SU-DHL-6 (cell line): ENCODE data around the gene SLC6A3.

ENCODE experiments used
- EZH2phosphoT487 ChIP-seq: fragments of 200-600 bp; sonication (generic), shearing (Covaris generic); conservative IDR thresholded peaks from 2 replicates; pipeline ENCODE4 v1.6.1; 2018; ENCODE audit warnings: mild to moderate bottlenecking, antibody characterized with exemption, low read length, moderate library complexity, mixed read lengths
- TF ChIP-seq, protein P1 (sequence below): fragments of 200-600 bp; sonication (generic); IDR thresholded peaks from one replicate; pipeline ENCODE4 v1.5.1; 2017; ENCODE audit warnings: antibody characterized with exemption, mild to moderate bottlenecking, low read length, moderate library complexity; ENCODE audit not compliant: insufficient read depth, poor library complexity, severe bottlenecking

DNA sequence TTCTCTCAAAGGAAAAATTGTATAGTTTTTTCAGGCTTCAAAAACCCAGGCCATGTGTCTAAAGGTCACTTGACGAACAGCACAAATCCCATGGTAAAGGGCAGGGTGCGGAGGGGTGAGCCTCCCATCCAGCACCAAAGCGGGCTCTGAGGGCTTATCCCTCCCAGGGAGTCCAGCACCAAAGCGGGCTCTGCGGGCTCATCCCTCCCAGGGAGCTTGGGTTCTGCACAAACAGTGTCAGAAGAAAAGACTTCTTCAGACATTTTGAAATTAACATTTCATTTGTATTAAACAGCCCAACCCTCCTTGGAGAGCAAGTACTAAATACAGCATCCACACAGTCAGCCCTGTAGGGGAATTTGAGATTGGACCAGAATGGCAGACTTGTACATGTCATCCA lies 57.4 kb downstream of the SLC6A3 start:
- TF ChIP-seq, protein P1, sequence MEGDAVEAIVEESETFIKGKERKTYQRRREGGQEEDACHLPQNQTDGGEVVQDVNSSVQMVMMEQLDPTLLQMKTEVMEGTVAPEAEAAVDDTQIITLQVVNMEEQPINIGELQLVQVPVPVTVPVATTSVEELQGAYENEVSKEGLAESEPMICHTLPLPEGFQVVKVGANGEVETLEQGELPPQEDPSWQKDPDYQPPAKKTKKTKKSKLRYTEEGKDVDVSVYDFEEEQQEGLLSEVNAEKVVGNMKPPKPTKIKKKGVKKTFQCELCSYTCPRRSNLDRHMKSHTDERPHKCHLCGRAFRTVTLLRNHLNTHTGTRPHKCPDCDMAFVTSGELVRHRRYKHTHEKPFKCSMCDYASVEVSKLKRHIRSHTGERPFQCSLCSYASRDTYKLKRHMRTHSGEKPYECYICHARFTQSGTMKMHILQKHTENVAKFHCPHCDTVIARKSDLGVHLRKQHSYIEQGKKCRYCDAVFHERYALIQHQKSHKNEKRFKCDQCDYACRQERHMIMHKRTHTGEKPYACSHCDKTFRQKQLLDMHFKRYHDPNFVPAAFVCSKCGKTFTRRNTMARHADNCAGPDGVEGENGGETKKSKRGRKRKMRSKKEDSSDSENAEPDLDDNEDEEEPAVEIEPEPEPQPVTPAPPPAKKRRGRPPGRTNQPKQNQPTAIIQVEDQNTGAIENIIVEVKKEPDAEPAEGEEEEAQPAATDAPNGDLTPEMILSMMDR, result no peak
- TF ChIP-seq EZH2phosphoT487, result no peak
